ENCODE data around the gene BNIP3.

Gene BNIP3

GRCh38 chr10:131981429-131982184 is at the start of gene BNIP3:
TSS of gene BNIP3 (minus strand) at chr10:131981923. CDS start at chr10:131981806, 117 bp downstream.
- peak; percentile 92 to 94 for DNase-seq (ENCODE audit: low read depth in 2 of 2)

DNA sequence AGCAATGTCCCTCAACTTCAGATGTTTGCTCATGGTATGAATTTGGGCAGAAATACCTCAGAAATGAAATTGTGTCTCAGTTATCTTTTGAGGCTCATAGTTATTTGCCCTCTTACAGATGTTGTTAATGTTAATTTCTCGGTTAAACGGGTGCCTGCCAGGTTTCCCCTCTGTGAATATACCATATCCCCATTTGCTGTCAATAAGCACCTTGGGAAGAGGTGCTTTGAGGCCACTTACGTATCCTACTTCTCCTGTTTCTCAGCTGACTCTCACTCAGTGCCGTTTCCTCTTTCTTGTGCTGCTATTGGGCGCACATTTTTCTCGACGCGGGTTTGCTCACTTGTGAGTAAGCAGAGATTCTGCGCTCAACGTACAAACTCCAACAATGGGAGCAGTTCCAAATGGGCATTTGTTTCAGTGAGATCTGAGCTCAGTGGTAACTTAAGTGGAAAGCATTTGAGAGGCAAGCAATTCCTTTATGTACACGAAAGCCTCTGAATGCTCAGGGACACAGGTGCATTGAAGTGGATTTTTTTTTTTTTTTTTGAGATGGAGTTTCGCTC is 49.3 kb upstream of the BNIP3 start:
- no peak for DNase-seq (ENCODE audit: low read depth in 2 of 2)

- no peak for DNase-seq (ENCODE audit: low read depth in 2 of 2)
These were observed 47.0 kb upstream of the BNIP3 start for GRCh38 chr10:132028706-132029105.

DNA sequence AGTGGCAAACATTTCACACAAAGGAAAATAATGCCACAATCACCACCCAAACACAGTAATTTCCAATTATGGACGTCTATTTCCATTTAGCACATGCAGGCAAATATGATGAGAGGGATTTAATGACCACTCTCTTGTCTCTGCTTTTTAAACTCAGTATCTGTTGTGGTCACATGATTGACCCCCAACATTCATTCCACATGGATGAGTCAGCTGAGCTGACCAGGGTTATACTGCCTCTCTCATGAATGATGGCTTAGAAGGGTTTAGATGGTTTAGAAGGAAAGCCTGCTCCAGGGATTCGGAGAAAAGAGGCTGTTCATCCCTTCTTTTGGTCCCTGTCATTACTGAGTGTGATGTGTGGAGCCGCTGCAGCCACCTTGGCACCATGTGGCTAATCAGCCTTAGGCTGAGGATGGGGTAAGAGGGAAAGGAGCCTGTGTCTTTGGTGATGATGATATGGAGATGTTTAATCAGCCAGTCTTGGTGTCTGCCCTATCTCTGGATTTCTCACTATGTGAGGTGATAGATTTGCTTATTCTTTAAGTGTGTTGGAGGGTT is 45.8 kb upstream of the BNIP3 start:
- no peak for DNase-seq (ENCODE audit: low read depth in 2 of 2)

GRCh38 chr10:132023092-132023811 is 41.5 kb upstream of the BNIP3 start:
- DNase-seq (ENCODE audit: low read depth in 2 of 2) = peak; percentile 63 to 71

DNA sequence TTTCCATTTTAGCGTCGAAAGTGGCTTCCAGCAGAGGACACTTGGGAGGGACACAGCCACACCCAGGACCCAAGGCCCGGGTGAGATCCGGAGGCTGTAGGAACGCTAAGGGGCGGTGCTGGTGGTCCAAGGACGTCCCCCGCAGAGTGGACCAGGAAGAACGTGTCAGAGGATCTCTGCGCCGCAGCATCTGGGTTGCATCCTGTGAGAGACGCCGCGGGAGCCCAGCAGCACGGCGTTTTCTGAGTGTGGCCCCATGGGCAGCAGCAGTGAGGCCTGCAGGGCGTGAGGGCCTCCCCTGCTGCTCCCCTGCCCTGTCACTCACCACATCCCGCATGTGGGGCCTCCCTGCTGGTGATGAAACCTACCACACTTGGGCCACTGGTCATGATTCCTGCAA is 40.5 kb upstream of the BNIP3 start:
- no peak for DNase-seq (ENCODE audit: low read depth in 2 of 2)

GRCh38 chr10:132021504-132022143 is 39.9 kb upstream of the BNIP3 start:
- no peak for DNase-seq (ENCODE audit: low read depth in 2 of 2)

GRCh38 chr10:132021046-132021445 is 39.3 kb upstream of the BNIP3 start:
- DNase-seq (ENCODE audit: low read depth in 2 of 2) = no peak

DNA sequence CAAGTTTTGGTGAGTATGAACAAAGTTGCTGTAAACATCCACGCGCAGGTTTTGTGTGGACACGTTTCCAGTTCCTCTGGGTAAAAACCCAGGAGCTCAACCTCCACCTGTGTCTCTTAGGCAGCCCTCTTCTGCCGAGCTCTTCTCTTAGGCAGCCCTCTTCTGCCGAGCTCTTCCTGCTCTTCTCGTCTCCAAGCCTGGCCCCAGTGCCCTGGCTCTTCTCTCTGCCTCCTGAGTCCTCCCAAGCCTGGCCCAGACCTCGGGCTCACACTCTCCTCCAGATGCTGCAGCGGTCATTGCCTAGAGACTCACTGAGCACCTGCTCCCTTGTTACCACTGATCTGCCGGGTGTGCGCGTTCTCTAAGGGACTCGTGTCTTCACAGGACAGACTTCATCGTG is 38.7 kb upstream of the BNIP3 start:
- DNase-seq (ENCODE audit: low read depth in 2 of 2) = no peak

- no peak for DNase-seq (ENCODE audit: low read depth in 2 of 2)
These were observed 37.6 kb upstream of the BNIP3 start for GRCh38 chr10:132019366-132019765.

GRCh38 chr10:132018446-132018845 is 36.7 kb upstream of the BNIP3 start:
- no peak for DNase-seq (ENCODE audit: low read depth in 2 of 2)

- no peak for DNase-seq (ENCODE audit: low read depth in 2 of 2)
These were observed 34.8 kb upstream of the BNIP3 start for GRCh38 chr10:132016514-132016913.

GRCh38 chr10:132011445-132011844 is 29.7 kb upstream of the BNIP3 start:
- DNase-seq (ENCODE audit: low read depth in 2 of 2) = no peak

DNA sequence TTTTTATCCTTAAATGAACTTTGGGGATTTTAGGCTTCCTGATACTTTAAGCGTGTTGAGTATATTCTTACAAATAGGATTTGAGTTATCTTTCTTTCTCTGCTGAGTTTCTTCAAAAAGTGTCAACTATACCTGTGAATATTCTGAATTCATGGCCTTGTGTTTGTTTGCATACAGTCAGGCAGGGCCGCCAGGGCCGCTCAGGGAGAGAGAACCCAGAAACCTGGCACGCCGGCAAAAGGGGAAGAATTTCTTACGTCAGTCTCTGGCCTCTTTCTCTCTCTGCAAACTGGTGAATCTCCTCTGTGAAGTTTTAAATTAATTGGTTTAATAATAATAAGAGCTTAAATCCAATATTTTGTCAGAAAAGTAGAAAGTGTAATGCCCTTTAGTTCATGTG is 29.3 kb upstream of the BNIP3 start:
- no peak for DNase-seq (ENCODE audit: low read depth in 2 of 2)

DNA sequence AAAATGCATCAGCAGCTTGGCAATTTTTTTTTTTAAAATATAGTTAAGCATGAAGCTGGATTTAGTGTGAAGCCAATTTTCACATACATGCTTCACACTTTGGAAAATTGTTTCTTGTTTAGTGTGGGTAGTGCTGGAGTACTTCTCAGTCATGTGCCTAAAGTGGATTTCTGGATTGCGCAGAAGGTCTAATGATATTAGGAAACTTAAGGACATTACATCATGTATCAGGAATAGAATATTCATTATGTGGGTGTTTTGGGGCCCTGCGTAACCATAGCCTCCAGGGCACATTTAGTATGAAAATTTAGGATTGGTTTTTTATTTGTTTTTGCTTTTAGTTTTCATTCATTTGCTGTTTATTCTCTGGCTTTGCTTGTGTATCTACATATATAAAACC is 28.8 kb upstream of the BNIP3 start:
- no peak for DNase-seq (ENCODE audit: low read depth in 2 of 2)

- no peak for DNase-seq (ENCODE audit: low read depth in 2 of 2)
These were observed 27.9 kb upstream of the BNIP3 start for GRCh38 chr10:132009575-132009974.

GRCh38 chr10:132007681-132008080 is 26.0 kb upstream of the BNIP3 start:
- DNase-seq (ENCODE audit: low read depth in 2 of 2) = no peak

GRCh38 chr10:132006966-132007365 is 25.2 kb upstream of the BNIP3 start:
- no peak for DNase-seq (ENCODE audit: low read depth in 2 of 2)

DNA sequence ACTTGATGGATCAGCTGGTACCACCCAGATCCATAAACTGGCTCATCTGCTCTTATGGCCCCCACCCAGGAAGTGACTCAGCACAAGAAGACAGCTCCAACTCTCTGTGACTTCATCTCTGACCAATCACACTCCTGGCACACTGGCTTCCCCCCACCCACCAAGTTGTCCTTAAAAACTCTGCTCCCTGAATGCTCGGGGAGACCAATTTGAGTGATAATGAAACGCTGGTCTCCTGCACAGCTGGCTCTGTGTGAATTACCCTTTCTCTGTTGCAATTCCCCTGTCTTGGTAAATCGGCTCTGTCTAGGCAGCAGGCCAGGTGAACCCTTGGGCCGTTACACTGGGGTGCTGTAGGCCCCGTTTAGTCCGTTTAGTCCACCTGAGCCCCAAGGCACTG is 23.4 kb upstream of the BNIP3 start:
- no peak for DNase-seq (ENCODE audit: low read depth in 2 of 2)

GRCh38 chr10:132004052-132004451 is 22.3 kb upstream of the BNIP3 start:
- DNase-seq (ENCODE audit: low read depth in 2 of 2) = no peak

- no peak for DNase-seq (ENCODE audit: low read depth in 2 of 2)
These were observed 21.7 kb upstream of the BNIP3 start for GRCh38 chr10:132003282-132003924.

GRCh38 chr10:132002004-132002403 is 20.3 kb upstream of the BNIP3 start:
- no peak for DNase-seq (ENCODE audit: low read depth in 2 of 2)

Data from stimulated activated CD8-positive, alpha-beta memory T cell treated with anti-CD3 and anti-CD28 coated beads, Interleukin-2, amount 100 ng/mL, for 48 hours (primary cell).